Measurements from ENCODE around the gene PEMT.
A peak's percentile ranks its signal among the peaks of the same experiment; 100 is the strongest.
"Not testable (repeated sequence)": the region's sequence is repeated elsewhere in the genome, so short reads cannot be mapped to it uniquely, and the experiment has no call there.

The PEMT gene

GRCh38 chr17:17498606-17499301, 92.8 kb downstream of the PEMT start:
- no peak for DNase-seq

GRCh38 chr17:17497845-17498520, 93.5 kb downstream of the PEMT start:
- no peak for DNase-seq

- DNase-seq, result no peak
Observed at GRCh38 chr17:17497065-17497844, 94.3 kb downstream of the PEMT start.

- DNase-seq, result peak in 1 of 2 experiments; percentile 80
Observed at GRCh38 chr17:17496189-17497064, 95.1 kb downstream of the PEMT start, which contains the start of gene RASD1. Gene RASD1 (minus strand): TSS chr17:17496395. CDS start chr17:17496181, 214 bp downstream.

- DNase-seq, result no peak
Observed at GRCh38 chr17:17495536-17496188, 95.8 kb downstream of the PEMT start.

GRCh38 chr17:17494870-17495535, 96.5 kb downstream of the PEMT start:
- no peak for DNase-seq

- no peak for DNase-seq
Observed at GRCh38 chr17:17494499-17494869, 97.0 kb downstream of the PEMT start.

GRCh38 chr17:17493986-17494466, 97.5 kb downstream of the PEMT start:
- no peak for DNase-seq

GRCh38 chr17:17493249-17493985, 98.1 kb downstream of the PEMT start:
- no peak for DNase-seq

GRCh38 chr17:17492571-17492970, 98.9 kb downstream of the PEMT start:
- no peak for DNase-seq

- DNase-seq, result no peak
Observed at GRCh38 chr17:17492085-17492484, 99.4 kb downstream of the PEMT start.

- no peak for DNase-seq
Observed at GRCh38 chr17:17491546-17491988, 99.9 kb downstream of the PEMT start.

- no peak for DNase-seq
Observed at GRCh38 chr17:17491031-17491471, 100.5 kb downstream of the PEMT start.

- no peak for DNase-seq
Observed at GRCh38 chr17:17487998-17488397, 103.5 kb downstream of the PEMT start.

- DNase-seq, result not testable (repeated sequence)
Observed at GRCh38 chr17:17486416-17486815, 105.1 kb downstream of the PEMT start.

GRCh38 chr17:17485420-17485819, 106.1 kb downstream of the PEMT start:
- DNase-seq, result no peak

- DNase-seq, result no peak
Observed at GRCh38 chr17:17484451-17484899, 107.0 kb downstream of the PEMT start.

GRCh38 chr17:17481860-17482259, 109.6 kb downstream of the PEMT start:
- no peak for DNase-seq

- no peak for DNase-seq
Observed at GRCh38 chr17:17480593-17481148, 110.8 kb downstream of the PEMT start.

GRCh38 chr17:17479209-17479608, 112.3 kb downstream of the PEMT start:
- no peak for DNase-seq
